Measurements from ENCODE around the gene SPATA20.

- TF ChIP-seq CTCF (IDR thresholded peaks at IDR 0.05) (no peak), POLR2A (IDR thresholded peaks at IDR 0.05) (no peak), POLR2AphosphoS5 (IDR thresholded peaks at IDR 0.05) (no peak)
These were observed 55.9 kb downstream of the SPATA20 start for GRCh38 chr17:50602836-50603235.
